Spleen (tissue), 7 donors: ENCODE measurements around the gene NR3C2.

Source experiments
- POLR2A ChIP-seq, 3 donors: fragments of 450-650 bp; IDR thresholded peaks; one replicate each; pipeline ENCODE4 v1.5.1; 2017; ENCODE audit warnings: antibody characterized with exemption in 3 of 3, mild to moderate bottlenecking in 1 of 3
- TF ChIP-seq, protein P1 (sequence below), 11 experiments: fragments of 200-600 bp in 7 of 11; fragments of 450-650 bp in 4 of 11; sonication (generic) in 4 of 11; IDR thresholded peaks in 8 of 11; conservative IDR thresholded peaks in 3 of 11; 1 replicate in 7 of 11; 2 replicates in 4 of 11; pipeline versions ENCODE4 v1.4.0 to v1.8.0; 2016 to 2021; ENCODE audit warnings: antibody characterized with exemption in 11 of 11, inconsistent platforms in 4 of 11, mild to moderate bottlenecking in 1 of 11
- donor health status: DM: no; HTN: no; CAD: no; lungs with moderate emphysema.
- donor health status: DM: no; HTN: no; CAD: no.
- donor health status: DM: no; HTN: no; CAD: no.

DNA sequence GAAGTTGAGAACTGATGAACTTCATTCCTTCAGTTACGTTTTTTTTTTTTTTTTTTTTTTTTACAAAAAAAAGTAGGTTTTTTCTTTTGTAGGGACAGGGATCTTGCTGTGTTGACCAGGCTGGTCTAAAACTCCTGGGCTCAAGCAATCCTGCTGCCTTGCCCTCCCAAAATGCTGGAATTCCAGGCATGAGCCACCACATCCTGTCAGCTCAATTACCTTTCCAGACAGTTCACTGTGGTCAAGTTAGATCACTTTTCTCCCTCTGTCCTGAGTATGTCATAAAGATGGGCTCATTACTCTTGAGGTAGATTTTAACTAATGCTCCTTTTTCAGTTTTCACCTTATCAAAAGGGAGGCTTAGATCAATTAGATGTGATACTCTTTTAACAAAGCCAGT, 10.8 kb upstream of the NR3C2 start:
- TF ChIP-seq, protein P1, sequence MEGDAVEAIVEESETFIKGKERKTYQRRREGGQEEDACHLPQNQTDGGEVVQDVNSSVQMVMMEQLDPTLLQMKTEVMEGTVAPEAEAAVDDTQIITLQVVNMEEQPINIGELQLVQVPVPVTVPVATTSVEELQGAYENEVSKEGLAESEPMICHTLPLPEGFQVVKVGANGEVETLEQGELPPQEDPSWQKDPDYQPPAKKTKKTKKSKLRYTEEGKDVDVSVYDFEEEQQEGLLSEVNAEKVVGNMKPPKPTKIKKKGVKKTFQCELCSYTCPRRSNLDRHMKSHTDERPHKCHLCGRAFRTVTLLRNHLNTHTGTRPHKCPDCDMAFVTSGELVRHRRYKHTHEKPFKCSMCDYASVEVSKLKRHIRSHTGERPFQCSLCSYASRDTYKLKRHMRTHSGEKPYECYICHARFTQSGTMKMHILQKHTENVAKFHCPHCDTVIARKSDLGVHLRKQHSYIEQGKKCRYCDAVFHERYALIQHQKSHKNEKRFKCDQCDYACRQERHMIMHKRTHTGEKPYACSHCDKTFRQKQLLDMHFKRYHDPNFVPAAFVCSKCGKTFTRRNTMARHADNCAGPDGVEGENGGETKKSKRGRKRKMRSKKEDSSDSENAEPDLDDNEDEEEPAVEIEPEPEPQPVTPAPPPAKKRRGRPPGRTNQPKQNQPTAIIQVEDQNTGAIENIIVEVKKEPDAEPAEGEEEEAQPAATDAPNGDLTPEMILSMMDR (IDR thresholded peaks at IDR 0.05 in 8 of 11, conservative IDR thresholded peaks at IDR 0.05 in 3 of 11), result no peak
- no peak for TF ChIP-seq POLR2A (IDR thresholded peaks at IDR 0.05)
